Neural progenitor cell (in vitro differentiated cells): Measurements from ENCODE around the gene SLC44A5. TPM values are rescaled to one million over a fixed set of nuclear protein-coding genes. Genes with fewer than 3 reads are reported as not detected.

Source experiments
- DNase-seq: peaks from one replicate; pipeline ENCODE4 v3.0.0-alpha.2; 2016; ENCODE audit warnings: low spot score
- H2AFZ ChIP-seq: fragments of 200-600 bp; sonication (generic); replicated peaks from 2 replicates; pipeline ENCODE4 v1.6.1; 2016; ENCODE audit warnings: antibody characterized with exemption
- H3F3A ChIP-seq: fragments of 200-600 bp; sonication (generic); 2 replicates; pipeline ENCODE4 v1.6.1; 2016; ENCODE audit warnings: antibody characterized with exemption, low read depth
- H3K27ac ChIP-seq: fragments of 200-600 bp; sonication (generic); 2 replicates; pipeline ENCODE4 v1.5.1; 2016; ENCODE audit warnings: mild to moderate bottlenecking
- H3K27me3 ChIP-seq: fragments of 200-600 bp; sonication (generic); 2 replicates; pipeline ENCODE4 v1.6.1; 2016; ENCODE audit warnings: mild to moderate bottlenecking, moderate library complexity
- H3K36me3 ChIP-seq: fragments of 200-600 bp; sonication (generic); 2 replicates; pipeline ENCODE4 v1.5.1; 2016
- H3K4me1 ChIP-seq: fragments of 200-600 bp; sonication (generic); 2 replicates; pipeline ENCODE4 v1.6.1; 2016; ENCODE audit warnings: mixed run types
- H3K4me2 ChIP-seq: fragments of 200-600 bp; sonication (generic); 2 replicates; pipeline ENCODE4 v1.6.1; 2016
- H3K4me3 ChIP-seq: fragments of 200-600 bp; sonication (generic); 2 replicates; pipeline ENCODE4 v1.5.1; 2016
- H3K79me2 ChIP-seq: fragments of 200-600 bp; sonication (generic); 2 replicates; pipeline ENCODE4 v1.6.1; 2016; ENCODE audit warnings: low read depth
- H3K9ac ChIP-seq: fragments of 200-600 bp; sonication (generic); 2 replicates; pipeline ENCODE4 v1.6.1; 2016
- H3K9me3 ChIP-seq: fragments of 200-600 bp; sonication (generic); 2 replicates; pipeline ENCODE4 v1.5.1; 2016; ENCODE audit warnings: low read depth
- H4K20me1 ChIP-seq: fragments of 200-600 bp; sonication (generic); 2 replicates; pipeline ENCODE4 v1.6.1; 2016; ENCODE audit warnings: low read depth
- H3K27ac Mint-ChIP-seq: 3 replicates; pipeline ENCODE4 v1.8.0; 2021; ENCODE audit warnings: mixed read lengths
- H3K27me3 Mint-ChIP-seq: 2 replicates; pipeline ENCODE4 v1.8.0; 2022; ENCODE audit warnings: low read depth, mild to moderate bottlenecking, inconsistent platforms, moderate library complexity, mixed read lengths; ENCODE audit not compliant: insufficient read depth
- H3K36me3 Mint-ChIP-seq: 3 replicates; pipeline ENCODE4 v1.8.0; 2021; ENCODE audit warnings: mixed read lengths
- H3K4me1 Mint-ChIP-seq: 3 replicates; pipeline ENCODE4 v1.8.0; 2021; ENCODE audit warnings: mixed read lengths
- H3K4me3 Mint-ChIP-seq: 3 replicates; pipeline ENCODE4 v1.8.0; 2021; ENCODE audit warnings: mild to moderate bottlenecking, moderate library complexity, mixed read lengths
- H3K9me3 Mint-ChIP-seq: 3 replicates; pipeline ENCODE4 v1.8.0; 2020; ENCODE audit warnings: mixed read lengths
- EZH2 ChIP-seq: fragments of 200-600 bp; sonication (generic); IDR thresholded peaks from 2 replicates; pipeline ENCODE4 v1.6.1; 2017; ENCODE audit warnings: antibody characterized with exemption, mild to moderate bottlenecking, moderate library complexity
- EZH2phosphoT487 ChIP-seq: fragments of 200-600 bp; sonication (generic); IDR thresholded peaks from 2 replicates; pipeline ENCODE4 v1.6.1; 2017; ENCODE audit warnings: antibody characterized with exemption
- total RNA-seq: library from RNA; depleted of rRNA; stranded (reverse); fragments of >200 nt; gene quantifications from 2 replicates; pipeline ENCODE4 v1.2.3, GENCODE V29; 2015; ENCODE audit warnings: low replicate concordance
- TF ChIP-seq, protein P1 (sequence below): fragments of 200-600 bp; sonication (generic); IDR thresholded peaks from 2 replicates; pipeline ENCODE4 v1.5.1; 2017; ENCODE audit warnings: antibody characterized with exemption, mild to moderate bottlenecking

Gene SLC44A5
- total RNA-seq, 1 donor from 2014 or later: 25.3 TPM

DNA sequence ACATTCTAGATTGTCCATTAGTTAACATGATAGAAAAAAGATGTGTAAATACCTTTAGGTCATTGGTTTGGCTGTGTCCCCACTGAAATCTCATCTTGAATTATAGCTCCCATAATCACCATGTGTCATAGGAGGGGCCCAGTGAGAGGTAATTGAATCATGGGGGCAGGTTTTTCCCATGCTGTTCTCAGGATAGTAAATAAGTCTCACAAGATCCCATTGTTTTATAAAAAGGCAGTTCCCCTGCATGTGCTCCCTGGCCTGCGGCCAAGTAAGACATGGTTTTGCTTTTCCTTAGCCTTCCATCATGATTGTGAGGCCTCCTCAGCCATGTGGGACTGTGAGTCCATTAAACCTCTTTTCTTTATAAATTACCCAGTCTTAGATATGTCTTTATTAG is 32.5 kb upstream of the SLC44A5 start:
- H3K36me3 Mint-ChIP-seq: no peaks in the 10 kb centered on the region
- no peaks in the 10 kb centered on the region for H3F3A ChIP-seq
- H3K9me3 ChIP-seq: no peaks in the 10 kb centered on the region
- H3K9ac ChIP-seq: no peak overlapping the region
- H3K27ac ChIP-seq: no peak overlapping the region
- no peak overlapping the region for H3K4me3 ChIP-seq
- TF ChIP-seq, protein P1, sequence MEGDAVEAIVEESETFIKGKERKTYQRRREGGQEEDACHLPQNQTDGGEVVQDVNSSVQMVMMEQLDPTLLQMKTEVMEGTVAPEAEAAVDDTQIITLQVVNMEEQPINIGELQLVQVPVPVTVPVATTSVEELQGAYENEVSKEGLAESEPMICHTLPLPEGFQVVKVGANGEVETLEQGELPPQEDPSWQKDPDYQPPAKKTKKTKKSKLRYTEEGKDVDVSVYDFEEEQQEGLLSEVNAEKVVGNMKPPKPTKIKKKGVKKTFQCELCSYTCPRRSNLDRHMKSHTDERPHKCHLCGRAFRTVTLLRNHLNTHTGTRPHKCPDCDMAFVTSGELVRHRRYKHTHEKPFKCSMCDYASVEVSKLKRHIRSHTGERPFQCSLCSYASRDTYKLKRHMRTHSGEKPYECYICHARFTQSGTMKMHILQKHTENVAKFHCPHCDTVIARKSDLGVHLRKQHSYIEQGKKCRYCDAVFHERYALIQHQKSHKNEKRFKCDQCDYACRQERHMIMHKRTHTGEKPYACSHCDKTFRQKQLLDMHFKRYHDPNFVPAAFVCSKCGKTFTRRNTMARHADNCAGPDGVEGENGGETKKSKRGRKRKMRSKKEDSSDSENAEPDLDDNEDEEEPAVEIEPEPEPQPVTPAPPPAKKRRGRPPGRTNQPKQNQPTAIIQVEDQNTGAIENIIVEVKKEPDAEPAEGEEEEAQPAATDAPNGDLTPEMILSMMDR: no peak
- TF ChIP-seq EZH2: no peak
- no peak for TF ChIP-seq EZH2phosphoT487
- H3K4me1 ChIP-seq: no peaks in the 10 kb centered on the region
- no peak overlapping the region for H3K4me3 Mint-ChIP-seq
- no peaks in the 10 kb centered on the region for H3K4me1 Mint-ChIP-seq
- peaks cover 4% of the 10 kb centered on the region for H3K36me3 ChIP-seq
- H3K79me2 ChIP-seq: no peaks in the 10 kb centered on the region
- DNase-seq: no peak
- H3K27me3 ChIP-seq: no peaks in the 10 kb centered on the region
- no peak overlapping the region for H2AFZ ChIP-seq
- no peak overlapping the region for H3K4me2 ChIP-seq
- H3K9me3 Mint-ChIP-seq: peaks cover 14% of the 10 kb centered on the region
- no peaks in the 10 kb centered on the region for H3K27me3 Mint-ChIP-seq
- no peaks in the 10 kb centered on the region for H4K20me1 ChIP-seq
- H3K27ac Mint-ChIP-seq: no peak overlapping the region

DNA sequence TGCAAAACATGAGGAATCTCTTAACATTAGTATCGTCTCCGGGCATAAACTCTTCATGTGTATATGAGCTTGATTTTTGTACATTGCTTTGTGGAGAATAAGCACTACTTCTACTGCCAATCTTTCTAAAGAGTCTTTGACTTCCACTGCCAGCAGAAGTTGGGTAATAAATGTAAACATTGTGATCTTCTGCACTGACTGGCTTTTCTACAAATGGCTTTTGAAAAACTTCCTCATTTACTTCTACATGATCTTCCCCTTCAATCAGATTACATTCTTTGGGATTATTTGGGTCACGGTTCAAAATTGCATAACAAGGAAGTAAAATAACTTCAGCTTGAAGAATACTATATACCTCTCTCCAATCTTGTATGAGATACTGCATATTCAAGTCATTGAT is 30.4 kb upstream of the SLC44A5 start:
- H3K27ac ChIP-seq: no peak overlapping the region
- no peaks in the 10 kb centered on the region for H3K27me3 ChIP-seq
- no peaks in the 10 kb centered on the region for H3F3A ChIP-seq
- Mint-ChIP-seq H3K27me3 (no peaks in the 10 kb centered on the region), H3K9me3 (peaks cover 2% of the 10 kb centered on the region), H3K4me1 (no peaks in the 10 kb centered on the region), H3K27ac (no peak overlapping the region), H3K4me3 (no peak overlapping the region), H3K36me3 (no peaks in the 10 kb centered on the region)
- H3K79me2 ChIP-seq: no peaks in the 10 kb centered on the region
- H4K20me1 ChIP-seq: no peaks in the 10 kb centered on the region
- H3K4me1 ChIP-seq: no peaks in the 10 kb centered on the region
- H2AFZ ChIP-seq: no peak overlapping the region
- no peaks in the 10 kb centered on the region for H3K36me3 ChIP-seq
- no peak for DNase-seq
- no peak overlapping the region for H3K9ac ChIP-seq
- no peak overlapping the region for H3K4me2 ChIP-seq
- H3K9me3 ChIP-seq: no peaks in the 10 kb centered on the region
- no peak overlapping the region for H3K4me3 ChIP-seq
- TF ChIP-seq EZH2phosphoT487 (no peak), EZH2 (no peak)
- TF ChIP-seq, protein P1: no peak

DNA sequence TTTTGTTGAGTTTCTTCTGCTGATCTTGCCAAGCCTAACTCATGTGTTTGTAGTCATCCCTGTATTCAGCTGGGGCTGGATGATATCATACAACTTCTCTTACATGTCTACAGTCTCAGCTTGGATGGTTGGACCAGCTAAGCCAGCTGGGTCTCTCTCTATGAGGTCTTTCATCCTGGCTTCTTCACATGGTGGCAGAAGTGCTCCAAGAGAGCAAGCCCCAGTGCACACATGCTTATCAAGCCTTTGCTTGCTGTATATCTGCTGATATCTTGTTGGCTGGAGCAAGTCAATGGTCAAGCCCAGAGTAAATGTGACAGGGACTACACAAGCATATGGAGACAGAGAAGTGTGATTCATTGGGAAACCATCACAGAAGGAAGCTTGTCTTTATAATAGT is 29.2 kb upstream of the SLC44A5 start:
- H3K9ac ChIP-seq: no peak overlapping the region
- TF ChIP-seq EZH2phosphoT487 (no peak), EZH2 (no peak)
- TF ChIP-seq, protein P1: no peak
- no peak overlapping the region for H3K4me3 ChIP-seq
- H3K4me1 ChIP-seq: no peaks in the 10 kb centered on the region
- no peaks in the 10 kb centered on the region for H3K79me2 ChIP-seq
- no peaks in the 10 kb centered on the region for H4K20me1 ChIP-seq
- H3K27me3 ChIP-seq: no peaks in the 10 kb centered on the region
- H3K4me1 Mint-ChIP-seq: no peaks in the 10 kb centered on the region
- no peak overlapping the region for H3K4me2 ChIP-seq
- no peaks in the 10 kb centered on the region for H3K36me3 Mint-ChIP-seq
- no peak overlapping the region for H3K27ac Mint-ChIP-seq
- H2AFZ ChIP-seq: no peak overlapping the region
- no peak for DNase-seq
- H3K4me3 Mint-ChIP-seq: no peak overlapping the region
- H3K9me3 ChIP-seq: no peaks in the 10 kb centered on the region
- no peak overlapping the region for H3K27ac ChIP-seq
- no peaks in the 10 kb centered on the region for H3K36me3 ChIP-seq
- no peaks in the 10 kb centered on the region for H3F3A ChIP-seq
- H3K9me3 Mint-ChIP-seq: no peaks in the 10 kb centered on the region
- H3K27me3 Mint-ChIP-seq: no peaks in the 10 kb centered on the region
